ENCODE results near the gene EHD2.
A peak's percentile ranks its signal among the peaks of the same experiment; 100 is the strongest.
"Not testable (repeated sequence)": the region's sequence is repeated elsewhere in the genome, so short reads cannot be mapped to it uniquely, and the experiment has no call there.

EHD2 gene

GRCh38 chr19:47754206-47755064 is 41.2 kb downstream of the EHD2 start:
- no peak for DNase-seq

DNA sequence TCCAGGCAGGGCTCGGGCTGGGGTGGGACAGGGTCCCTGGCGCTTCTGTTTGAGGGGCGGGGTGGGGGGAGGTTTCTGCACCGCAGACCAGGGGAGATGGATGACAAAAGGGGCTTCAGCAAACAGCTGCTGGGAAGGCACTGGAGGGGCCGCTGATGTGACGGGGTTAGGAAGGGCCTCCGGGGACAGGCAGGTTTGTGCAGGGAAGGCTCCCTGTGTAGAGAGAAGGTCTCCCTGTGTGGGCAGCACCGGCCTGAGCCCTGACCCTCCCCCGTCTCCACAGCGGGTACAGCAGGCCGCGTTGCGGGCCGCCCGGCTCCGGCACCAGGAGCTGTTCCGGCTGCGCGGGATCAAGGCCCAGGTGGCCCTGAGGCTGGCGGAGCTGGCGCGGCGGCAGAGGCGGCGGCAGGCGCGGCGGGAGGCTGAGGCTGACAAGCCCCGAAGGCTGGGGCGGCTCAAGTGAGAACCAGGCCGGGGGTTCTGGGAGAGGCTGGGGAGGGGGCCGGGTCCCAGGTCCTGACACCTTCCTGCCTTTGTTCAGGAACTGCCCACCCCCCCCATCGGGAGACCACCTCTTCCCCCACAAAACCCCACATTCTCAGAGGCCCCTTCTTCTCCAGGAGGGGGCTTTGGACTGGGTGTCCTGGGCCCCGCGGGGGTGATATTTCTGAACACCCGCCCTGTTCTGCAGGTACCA is 42.0 kb downstream of the EHD2 start:
- DNase-seq: no peak

DNA sequence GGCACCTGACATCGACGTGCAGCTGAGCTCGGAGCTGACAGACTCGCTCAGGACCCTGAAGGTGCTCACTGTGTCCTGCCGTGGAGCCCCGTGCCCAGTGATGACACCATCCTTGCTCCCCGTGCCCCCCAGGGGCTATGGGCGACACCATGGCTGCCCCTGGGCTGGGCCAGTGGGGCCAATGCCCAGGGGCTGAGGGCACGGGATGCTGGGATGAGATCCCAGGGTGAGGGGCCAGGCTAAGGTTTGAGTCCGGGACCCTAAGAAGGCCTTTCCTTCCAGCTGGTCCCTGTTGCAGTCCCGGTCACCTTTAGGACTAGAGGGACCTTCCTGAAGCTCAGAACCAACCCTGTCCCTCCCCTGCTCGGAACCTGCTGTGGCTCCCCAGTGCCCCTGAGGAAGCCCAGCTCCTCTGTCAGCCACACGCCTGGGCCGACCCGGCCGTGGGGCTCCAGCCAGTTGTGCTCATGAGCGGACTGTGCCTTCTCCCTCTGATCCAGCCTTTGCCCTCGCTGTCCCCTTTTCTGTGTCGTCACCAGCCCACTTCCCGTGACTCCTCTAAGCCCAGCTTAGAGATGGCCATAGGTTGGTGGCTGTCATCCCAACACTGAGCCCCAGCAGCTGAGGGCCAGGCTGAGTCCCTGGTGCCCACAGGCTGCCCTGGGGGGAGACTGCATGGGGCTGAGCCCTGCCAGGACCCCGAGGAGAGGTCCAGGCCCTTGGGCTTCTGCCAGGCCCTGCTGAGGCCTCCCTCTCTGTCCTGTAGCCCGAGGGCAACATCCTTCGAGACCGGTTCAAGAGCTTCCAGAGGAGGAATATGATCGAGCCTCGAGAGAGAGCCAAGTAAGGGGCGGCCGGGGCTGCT is 42.8 kb downstream of the EHD2 start:
- no peak for DNase-seq

DNA sequence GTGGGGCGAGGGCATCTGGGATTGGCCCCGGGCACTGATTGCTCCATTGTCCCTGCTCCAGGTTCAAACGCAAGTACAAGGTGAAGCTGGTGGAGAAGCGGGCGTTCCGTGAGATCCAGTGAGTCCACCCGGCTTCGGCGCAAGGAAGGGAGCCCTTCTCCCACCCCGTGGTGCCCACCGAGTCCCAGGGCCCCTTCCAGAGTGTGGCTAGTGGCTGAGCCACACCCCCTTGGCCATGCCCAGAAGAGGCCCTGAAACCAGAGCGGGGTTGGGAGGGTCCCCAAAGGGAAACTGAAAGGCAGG is 43.4 kb downstream of the EHD2 start:
- no peak for DNase-seq

DNA sequence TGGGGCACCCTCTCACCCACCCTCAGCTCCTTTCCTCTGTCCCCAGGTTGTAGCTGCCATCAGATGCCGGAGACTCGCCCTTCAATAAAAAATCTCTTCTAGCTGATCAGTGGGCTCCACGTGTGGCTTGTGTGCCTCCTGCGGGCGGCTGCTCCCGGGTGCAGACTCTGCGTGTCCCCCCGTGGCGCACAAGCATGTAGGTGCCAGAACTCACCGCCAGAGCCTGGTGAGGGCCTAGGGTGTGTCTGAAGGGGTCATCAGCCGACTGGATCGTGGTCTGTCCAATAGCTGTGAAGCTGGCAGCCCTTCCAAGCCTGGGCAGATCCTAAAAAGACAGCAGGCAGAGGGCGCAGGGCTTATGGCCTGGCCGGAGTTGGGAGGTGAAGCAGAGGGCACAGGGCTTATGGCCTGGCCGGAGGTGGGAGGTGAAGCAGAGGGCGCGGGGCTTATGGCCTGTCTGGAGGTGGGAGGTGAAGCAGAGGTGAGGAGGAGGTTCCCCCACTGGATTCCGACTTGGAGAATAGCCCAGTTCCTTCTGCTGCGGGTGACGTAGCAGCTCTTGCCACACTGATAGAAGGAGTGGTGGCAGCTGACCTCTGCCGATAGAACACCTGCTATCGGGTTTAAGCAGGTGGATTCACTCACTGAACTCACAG is 43.9 kb downstream of the EHD2 start:
- no peak for DNase-seq

DNA sequence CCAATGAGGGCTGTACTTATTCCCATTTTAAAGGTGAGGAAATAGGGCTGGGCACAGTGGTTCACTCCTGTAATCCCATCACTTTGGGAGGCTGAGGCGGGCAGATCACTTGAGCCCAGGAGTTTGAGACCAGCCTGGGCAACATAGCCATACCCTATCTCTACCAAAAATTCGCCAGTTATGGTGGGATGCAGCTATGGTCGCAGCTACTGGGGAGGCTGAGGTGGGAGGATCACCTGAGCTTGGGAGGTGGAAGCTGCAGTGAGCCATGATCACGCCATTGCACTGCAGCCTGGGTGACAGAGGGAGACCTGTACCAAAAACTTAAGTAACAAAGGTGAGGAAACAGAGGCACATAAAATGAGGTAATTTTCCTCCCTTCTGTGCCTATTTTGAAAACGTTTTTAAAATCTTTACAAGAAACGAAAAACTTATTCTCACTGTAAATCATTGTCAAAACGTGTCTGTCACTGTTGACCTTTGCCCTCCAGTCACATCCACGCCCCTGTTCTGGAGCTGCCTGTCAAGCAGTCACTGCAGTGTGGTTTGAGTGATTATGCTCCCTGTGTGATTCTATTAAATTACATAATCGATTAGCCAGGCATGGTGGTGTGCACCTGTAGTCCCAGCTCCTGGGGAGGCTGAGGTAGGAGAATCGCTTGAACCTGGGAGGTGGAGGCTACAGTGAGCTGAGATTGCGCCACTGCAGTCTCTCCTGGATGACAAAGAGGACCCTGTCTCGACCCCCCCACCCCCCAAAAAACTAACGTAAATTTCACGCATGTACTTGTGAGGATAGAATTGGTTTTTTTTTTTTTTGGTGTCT is 44.6 kb downstream of the EHD2 start:
- DNase-seq: no peak

GRCh38 chr19:47758443-47758804 is 45.2 kb downstream of the EHD2 start:
- DNase-seq: no peak

DNA sequence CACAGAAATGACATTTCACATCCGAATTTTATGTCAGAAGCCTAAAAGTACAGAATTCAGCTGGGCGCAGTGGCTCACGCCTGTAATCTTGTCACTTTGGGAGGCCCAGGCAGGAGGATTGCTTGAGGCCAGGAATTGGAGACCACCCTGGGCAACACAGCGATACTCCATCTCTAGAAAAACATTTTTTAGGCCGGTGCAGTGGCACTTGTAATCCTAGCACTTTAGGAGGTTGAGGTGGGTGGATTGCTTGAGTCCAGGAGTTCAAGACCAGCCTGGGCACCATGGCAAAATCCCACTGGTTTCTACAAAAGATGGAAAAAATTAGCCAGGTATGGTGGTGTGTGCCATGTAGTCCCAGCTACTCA is 47.4 kb downstream of the EHD2 start:
- no peak for DNase-seq

DNA sequence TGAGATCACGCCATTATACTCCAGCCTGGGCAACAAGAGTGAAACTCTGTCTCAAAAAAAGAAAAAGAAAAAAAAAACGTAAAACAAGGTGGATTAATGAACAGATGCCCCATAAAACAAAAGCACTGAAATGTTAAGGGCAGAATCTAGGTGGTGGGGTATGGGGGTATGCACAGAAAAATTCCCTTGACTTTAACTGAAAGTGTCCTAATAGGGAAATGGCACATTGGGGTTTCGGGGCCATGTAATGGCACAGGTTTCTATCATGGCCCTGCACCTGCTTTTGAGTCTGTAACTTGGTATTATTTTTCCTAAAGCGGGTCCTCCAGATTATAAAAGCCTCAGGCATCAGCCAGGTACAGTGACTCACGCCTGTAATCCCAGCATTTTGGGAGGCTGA is 48.3 kb downstream of the EHD2 start:
- DNase-seq: no peak

- DNase-seq: no peak
Measured at GRCh38 chr19:47762151-47762550, 48.9 kb downstream of the EHD2 start.

DNA sequence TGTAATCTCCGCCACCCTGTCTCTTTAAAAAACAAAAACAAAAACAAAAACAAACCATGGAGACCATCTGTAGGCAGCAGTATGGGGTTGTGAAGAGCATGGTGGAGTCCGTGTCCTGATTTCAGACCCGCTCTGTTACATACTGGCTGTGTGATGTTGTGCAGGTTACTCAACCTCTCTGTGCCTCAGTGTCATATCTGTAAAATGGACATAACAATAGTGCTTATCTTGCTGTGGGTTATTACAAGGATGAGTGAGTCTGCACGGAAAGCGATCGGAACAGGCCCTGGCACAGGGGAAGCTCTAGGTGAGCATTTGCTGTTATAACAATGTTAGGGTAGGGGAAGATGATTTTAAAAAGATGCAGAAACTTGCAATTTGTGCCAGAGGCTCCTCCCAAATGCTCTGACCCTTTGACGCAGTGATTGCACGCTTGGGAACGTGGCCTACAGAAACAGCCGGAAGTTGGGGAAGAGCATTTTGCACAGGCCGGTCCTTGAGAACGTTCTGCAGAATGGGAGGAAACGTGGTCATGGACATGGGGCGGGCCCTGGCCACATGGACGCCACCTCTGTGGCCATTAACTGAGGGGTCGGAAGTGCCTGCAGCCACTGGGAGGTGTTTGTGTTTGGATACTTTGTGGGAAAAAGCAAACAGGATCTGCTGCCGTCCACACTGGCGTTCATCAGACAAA is 49.5 kb downstream of the EHD2 start:
- no peak for DNase-seq

DNA sequence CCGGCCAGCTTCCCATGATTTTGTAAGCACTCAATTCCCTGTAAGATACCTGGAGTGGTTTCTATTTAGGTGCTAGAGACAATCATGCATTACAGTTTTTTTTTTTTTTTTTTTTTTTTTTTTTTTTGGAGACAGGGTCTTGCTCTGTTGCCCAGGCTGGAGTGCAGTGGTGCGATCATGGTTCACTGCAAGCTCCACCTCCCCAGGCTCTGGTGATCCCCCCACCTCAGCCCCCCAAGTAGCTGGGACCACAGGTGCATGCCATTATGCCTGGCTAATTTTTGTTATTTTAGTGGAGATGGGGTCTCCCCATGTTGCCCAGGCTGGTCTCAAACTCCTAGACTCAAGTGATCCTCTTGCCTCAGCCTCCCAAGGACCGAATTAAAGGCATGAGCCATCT is 51.5 kb downstream of the EHD2 start:
- not testable (repeated sequence) for DNase-seq

GRCh38 chr19:47765523-47766358 is 52.5 kb downstream of the EHD2 start:
- peak; percentile 54 for DNase-seq

- DNase-seq: no peak
Measured at GRCh38 chr19:47766359-47766620, 53.1 kb downstream of the EHD2 start.

GRCh38 chr19:47766670-47767069 is 53.4 kb downstream of the EHD2 start:
- DNase-seq: no peak

DNA sequence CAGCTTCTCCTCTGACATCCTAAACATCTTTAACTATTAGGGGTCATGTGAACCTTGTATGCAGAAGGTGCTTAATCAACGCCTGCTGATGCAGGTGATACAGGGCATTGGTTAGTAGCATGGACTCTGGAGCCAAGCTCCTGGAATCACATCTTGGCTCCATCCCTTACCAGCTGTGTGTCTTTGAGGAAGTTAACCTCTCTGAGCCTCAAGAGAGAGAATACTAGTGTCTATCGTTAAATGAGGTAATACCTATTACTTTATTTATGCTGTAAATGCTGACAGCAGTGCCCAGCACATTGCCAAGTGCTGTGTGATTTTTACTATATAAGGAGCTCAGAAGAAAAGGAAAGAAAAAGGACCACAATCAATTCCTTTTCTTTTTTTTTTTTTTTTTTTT is 54.1 kb downstream of the EHD2 start:
- DNase-seq: no peak

GRCh38 chr19:47768604-47769003 is 55.4 kb downstream of the EHD2 start:
- DNase-seq: no peak

DNA sequence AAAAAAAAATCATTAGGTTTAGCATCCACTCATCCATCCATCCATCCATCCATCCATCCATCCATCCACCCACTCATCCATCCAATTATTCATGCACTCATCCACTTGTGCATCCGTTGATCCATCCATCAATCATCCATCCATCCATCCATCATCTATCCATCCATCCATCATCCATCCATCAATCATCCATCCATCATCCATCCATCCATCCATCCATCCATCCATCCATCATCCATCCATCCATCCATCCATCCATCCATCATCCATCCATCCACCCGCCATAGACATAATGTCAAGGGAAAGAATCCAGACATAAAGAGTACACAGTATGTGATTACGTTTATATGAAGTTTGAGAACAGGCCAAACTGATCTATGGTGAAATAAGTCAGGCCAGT is 56.3 kb downstream of the EHD2 start:
- DNase-seq: no peak

- DNase-seq: not testable (repeated sequence)
Measured at GRCh38 chr19:47771291-47771690, 58.1 kb downstream of the EHD2 start.

- DNase-seq: no peak
Measured at GRCh38 chr19:47776568-47776967, 63.3 kb downstream of the EHD2 start.

Measured in activated T-cell treated with anti-CD3 and anti-CD28 coated beads, Interleukin-2, amount 50 U/mL, for 1 hour (primary cell).